Measurements from ENCODE around the gene ARID3A.

GRCh38 chr19:976476-976875, 50.6 kb downstream of the ARID3A start:
- TF ChIP-seq, protein P1, sequence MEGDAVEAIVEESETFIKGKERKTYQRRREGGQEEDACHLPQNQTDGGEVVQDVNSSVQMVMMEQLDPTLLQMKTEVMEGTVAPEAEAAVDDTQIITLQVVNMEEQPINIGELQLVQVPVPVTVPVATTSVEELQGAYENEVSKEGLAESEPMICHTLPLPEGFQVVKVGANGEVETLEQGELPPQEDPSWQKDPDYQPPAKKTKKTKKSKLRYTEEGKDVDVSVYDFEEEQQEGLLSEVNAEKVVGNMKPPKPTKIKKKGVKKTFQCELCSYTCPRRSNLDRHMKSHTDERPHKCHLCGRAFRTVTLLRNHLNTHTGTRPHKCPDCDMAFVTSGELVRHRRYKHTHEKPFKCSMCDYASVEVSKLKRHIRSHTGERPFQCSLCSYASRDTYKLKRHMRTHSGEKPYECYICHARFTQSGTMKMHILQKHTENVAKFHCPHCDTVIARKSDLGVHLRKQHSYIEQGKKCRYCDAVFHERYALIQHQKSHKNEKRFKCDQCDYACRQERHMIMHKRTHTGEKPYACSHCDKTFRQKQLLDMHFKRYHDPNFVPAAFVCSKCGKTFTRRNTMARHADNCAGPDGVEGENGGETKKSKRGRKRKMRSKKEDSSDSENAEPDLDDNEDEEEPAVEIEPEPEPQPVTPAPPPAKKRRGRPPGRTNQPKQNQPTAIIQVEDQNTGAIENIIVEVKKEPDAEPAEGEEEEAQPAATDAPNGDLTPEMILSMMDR (IDR thresholded peaks at IDR 0.05; ENCODE audit: insufficient read depth, low read length): no peak
- TF ChIP-seq POLR2AphosphoS5 (IDR thresholded peaks at IDR 0.05; ENCODE audit: low read depth): no peak
- no peak for TF ChIP-seq GABPA (IDR thresholded peaks at IDR 0.05; ENCODE audit: low read depth)

All from HL-60 (cell line).